Esophagus muscularis mucosa (tissue), 4 donors: ENCODE results near the gene TXNDC5. TPM values are rescaled to one million over a fixed set of nuclear protein-coding genes. Genes with fewer than 3 reads are reported as not detected.
"Not testable (repeated sequence)": the region's sequence is repeated elsewhere in the genome, so short reads cannot be mapped to it uniquely, and the experiment has no call there.

Experiments used
- DNase-seq: peaks from one replicate; pipeline ENCODE4 v3.0.0-alpha.2; 2017; ENCODE audit errors: extremely low spot score
- H3K27ac ChIP-seq, 4 donors: fragments of 200-600 bp; sonication (generic); replicated peaks in 1 of 4; 1 replicate in 3 of 4; 2 replicates in 1 of 4; pipeline ENCODE4 v1.5.1; 2016 to 2019; ENCODE audit warnings: mild to moderate bottlenecking in 1 of 4
- H3K27me3 ChIP-seq, 4 donors: fragments of 200-600 bp; sonication (generic); one replicate each; pipeline versions ENCODE4 v1.5.1 to v1.6.0; 2016 to 2019
- H3K36me3 ChIP-seq, 4 donors: fragments of 200-600 bp; sonication (generic); one replicate each; pipeline ENCODE4 v1.5.1; 2016 to 2019
- H3K4me1 ChIP-seq, 4 donors: fragments of 200-600 bp; sonication (generic); one replicate each; pipeline ENCODE4 v1.5.1; 2016 to 2019
- H3K4me3 ChIP-seq, 4 donors: fragments of 200-600 bp; sonication (generic); 1 replicate in 2 of 4; 2 replicates in 2 of 4; pipeline ENCODE4 v1.5.1; 2016 to 2019; ENCODE audit warnings: mild to moderate bottlenecking in 4 of 4, moderate library complexity in 1 of 4
- H3K9me3 ChIP-seq, 4 donors: fragments of 200-600 bp; sonication (generic); 1 replicate in 3 of 4; 2 replicates in 1 of 4; pipeline ENCODE4 v1.5.1; 2016 to 2019
- EP300 ChIP-seq: sonication (generic); formaldehyde crosslinking; IDR thresholded peaks from one replicate; pipeline ENCODE4 v1.6.1; 2017; ENCODE audit warnings: antibody characterized with exemption
- POLR2A ChIP-seq: fragments of 450-650 bp; IDR thresholded peaks from one replicate; pipeline ENCODE4 v1.6.1; 2017; ENCODE audit warnings: antibody characterized with exemption, moderate library complexity, mild to moderate bottlenecking, low read depth
- POLR2AphosphoS5 ChIP-seq, 2 donors: sonication (generic); formaldehyde crosslinking; IDR thresholded peaks; one replicate each; pipeline ENCODE4 v1.6.1; 2017; ENCODE audit warnings: antibody characterized with exemption in 2 of 2
- WGBS: methylation state at CpG from one replicate; pipeline ENCODE4 v1.1.5; 2018; 5-methylcytosine and 5-hydroxymethylcytosine counted together
- intact Hi-C: fragments of 100-400 bp; cut with DNase I; formaldehyde crosslinking; loops from one replicate; pipeline ENCODE4 v1.15.1; 2023
- total RNA-seq, 4 donors: library from RNA; depleted of rRNA; stranded (reverse); fragments of >200 nt; gene quantifications; one replicate each; pipeline versions ENCODE4 v1.1.0 to v1.2.1, GENCODE V29; 2016
- TF ChIP-seq, protein P1 (sequence below), 3 experiments: fragments of 200-600 bp in 2 of 3; fragments of 450-650 bp in 1 of 3; sonication (generic) in 2 of 3; IDR thresholded peaks; one replicate each; pipeline ENCODE4 v1.5.1; 2017 to 2019; ENCODE audit warnings: antibody characterized with exemption in 3 of 3, mild to moderate bottlenecking in 2 of 3, moderate library complexity in 1 of 3

Gene TXNDC5
- total RNA-seq, 4 donors from 2014 or later = 61.5 to 116 (median 99.0) TPM

DNA sequence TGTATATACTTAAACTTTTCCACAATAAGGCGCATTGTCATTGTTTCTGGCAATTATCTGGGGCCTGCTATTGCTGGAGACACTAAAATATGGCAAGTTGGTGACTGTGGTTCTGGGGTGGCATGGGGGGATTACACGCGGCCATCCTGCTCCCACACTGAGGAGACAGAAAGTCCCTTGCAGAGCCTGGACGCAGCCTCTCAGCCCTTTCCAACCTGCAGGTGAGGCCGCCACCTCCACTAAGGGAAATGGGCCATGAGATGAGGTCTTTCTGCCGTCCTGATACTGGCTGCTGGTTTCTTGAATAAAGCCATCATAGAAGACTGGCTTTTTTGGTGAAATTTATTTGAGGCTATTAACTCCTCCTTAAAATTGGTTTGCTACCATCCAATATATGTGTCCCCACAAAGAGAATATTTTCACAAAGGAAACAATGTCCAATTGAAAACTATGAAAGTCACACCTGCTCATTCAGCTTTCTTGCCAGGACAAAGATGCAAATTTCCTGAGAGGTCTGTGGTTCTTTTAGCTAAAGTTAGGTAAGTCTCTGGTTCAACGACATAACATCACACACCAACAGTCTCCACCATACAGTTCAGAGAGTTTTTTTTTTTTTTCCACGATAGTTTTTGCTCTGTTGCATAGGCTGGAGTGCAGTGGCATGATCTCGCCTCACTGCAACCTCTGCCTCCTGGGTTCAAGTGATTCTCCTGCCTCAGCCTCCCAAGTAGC is 13.0 kb downstream of the TXNDC5 start:
- Histone ChIP-seq H3K36me3 (peaks cover 61 to 99% (median 95%) of the 10 kb centered on the region in 4 donors), H3K4me1 (no peaks in the 10 kb centered on the region), H3K4me3 (no peak overlapping the region), H3K9me3 (no peaks in the 10 kb centered on the region), H3K27ac (no peak overlapping the region), H3K27me3 (no peaks in the 10 kb centered on the region)
- intact Hi-C loops = no loop called here
- WGBS = 93% methylated on average over 9 of the region's 9 CpGs
- TF ChIP-seq POLR2AphosphoS5 (IDR thresholded peaks at IDR 0.05) (no peak), POLR2A (no peak), EP300 (no peak)
- no peak for DNase-seq

DNA sequence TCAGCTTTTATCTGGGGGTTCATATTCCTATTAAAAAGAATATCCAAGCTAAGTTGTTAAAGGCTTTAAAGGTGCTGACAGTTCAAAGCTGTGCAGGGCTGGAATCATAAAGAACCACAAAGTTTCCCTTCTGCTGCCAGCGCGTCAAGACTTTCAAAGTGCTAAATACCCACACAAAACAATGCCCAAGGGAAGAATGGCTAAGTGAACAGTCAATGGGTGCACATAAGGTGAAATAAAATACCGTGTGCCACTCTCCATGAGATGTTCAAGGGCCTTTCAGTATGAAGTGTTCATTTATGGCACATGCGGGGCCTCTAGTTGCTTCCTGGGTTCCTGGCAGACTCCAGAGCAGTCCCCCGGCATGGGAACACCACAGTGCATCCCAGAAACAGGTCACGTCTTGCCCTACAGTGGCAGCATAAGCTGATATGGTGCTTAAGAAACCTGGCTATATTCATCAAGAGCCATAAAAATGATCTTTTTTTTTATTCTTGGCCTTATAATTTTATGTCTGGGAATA is 14.1 kb downstream of the TXNDC5 start:
- intact Hi-C loops = no loop called here
- H3K27me3 ChIP-seq = no peaks in the 10 kb centered on the region
- no peak for TF ChIP-seq EP300
- TF ChIP-seq POLR2AphosphoS5 (IDR thresholded peaks at IDR 0.05) = no peak
- TF ChIP-seq, protein P1, sequence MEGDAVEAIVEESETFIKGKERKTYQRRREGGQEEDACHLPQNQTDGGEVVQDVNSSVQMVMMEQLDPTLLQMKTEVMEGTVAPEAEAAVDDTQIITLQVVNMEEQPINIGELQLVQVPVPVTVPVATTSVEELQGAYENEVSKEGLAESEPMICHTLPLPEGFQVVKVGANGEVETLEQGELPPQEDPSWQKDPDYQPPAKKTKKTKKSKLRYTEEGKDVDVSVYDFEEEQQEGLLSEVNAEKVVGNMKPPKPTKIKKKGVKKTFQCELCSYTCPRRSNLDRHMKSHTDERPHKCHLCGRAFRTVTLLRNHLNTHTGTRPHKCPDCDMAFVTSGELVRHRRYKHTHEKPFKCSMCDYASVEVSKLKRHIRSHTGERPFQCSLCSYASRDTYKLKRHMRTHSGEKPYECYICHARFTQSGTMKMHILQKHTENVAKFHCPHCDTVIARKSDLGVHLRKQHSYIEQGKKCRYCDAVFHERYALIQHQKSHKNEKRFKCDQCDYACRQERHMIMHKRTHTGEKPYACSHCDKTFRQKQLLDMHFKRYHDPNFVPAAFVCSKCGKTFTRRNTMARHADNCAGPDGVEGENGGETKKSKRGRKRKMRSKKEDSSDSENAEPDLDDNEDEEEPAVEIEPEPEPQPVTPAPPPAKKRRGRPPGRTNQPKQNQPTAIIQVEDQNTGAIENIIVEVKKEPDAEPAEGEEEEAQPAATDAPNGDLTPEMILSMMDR (IDR thresholded peaks at IDR 0.05) = no peak
- H3K36me3 ChIP-seq = peaks cover 62 to 99% (median 94%) of the 10 kb centered on the region in 4 donors
- WGBS = 94% methylated on average over 6 of the region's 6 CpGs
- H3K4me1 ChIP-seq = peaks cover 0 to 2% (median 0%) of the 10 kb centered on the region in 4 donors
- no peaks in the 10 kb centered on the region for H3K9me3 ChIP-seq
- H3K4me3 ChIP-seq = no peak overlapping the region
- DNase-seq = no peak
- H3K27ac ChIP-seq = no peak overlapping the region

DNA sequence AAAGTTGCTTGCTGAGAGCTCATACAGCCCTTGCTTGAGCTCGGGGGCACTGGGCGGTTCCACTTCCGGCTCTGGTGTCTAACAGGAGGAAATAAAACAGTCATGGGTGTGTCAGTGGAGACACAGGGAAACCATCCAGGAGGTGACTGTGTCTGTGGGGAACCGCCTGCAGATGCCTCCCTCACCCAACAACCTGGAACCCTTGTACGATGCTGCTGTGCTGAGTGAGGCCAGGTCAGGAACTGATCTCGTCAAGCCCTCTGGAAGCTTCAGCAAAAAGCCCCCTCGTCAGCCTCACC is 15.5 kb downstream of the TXNDC5 start:
- Histone ChIP-seq H3K27me3 (no peaks in the 10 kb centered on the region), H3K36me3 (peaks cover 56 to 99% (median 91%) of the 10 kb centered on the region in 4 donors), H3K4me3 (no peak overlapping the region), H3K27ac (no peak overlapping the region), H3K4me1 (peaks cover 0 to 8% (median 1%) of the 10 kb centered on the region in 4 donors), H3K9me3 (no peaks in the 10 kb centered on the region)
- WGBS = 89% methylated on average over 7 of the region's 7 CpGs
- DNase-seq = no peak
- intact Hi-C loops = no loop called here
- TF ChIP-seq POLR2A (no peak), EP300 (no peak), POLR2AphosphoS5 (IDR thresholded peaks at IDR 0.05) (no peak)
- TF ChIP-seq, protein P1 (IDR thresholded peaks at IDR 0.05) = no peak

DNA sequence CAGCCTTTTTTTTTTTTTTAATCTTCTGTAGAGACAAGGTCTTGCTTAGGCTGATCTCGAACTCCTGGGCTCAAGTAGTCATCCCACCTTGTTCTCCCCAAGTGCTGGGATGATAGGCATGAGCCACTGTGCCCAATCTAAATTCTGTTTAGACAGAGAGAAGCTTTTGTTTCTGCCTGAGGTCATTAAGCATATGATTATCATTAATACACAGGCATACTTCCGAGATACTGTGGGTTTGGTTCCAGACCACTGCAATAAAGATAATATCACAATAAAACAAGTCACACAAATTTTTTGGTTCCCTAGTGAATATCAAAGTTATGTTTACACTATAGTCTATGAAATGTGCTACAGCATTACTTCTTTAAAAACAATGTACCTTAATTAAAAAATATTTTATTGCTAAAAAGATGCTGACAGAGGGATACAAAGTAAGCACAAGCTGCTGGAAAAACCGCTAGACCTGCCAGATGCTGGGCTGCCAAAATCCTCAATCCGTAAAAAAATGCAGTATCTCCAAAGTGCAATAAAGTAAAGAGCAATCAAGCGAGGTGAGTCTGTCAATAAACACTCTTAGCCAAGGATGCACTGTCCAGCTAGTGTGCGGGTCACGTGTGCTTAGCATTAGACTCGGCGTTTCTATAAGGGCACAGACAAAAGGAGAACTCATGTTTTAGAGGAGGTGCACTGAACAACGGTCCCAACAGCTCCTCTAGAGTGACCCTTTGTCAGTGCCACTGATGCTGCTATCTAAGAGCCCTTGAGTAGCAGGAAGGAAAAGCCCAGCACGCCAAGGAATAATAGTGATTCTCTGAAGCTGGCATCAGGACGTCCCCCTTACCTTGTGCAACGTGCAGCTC is 16.1 kb downstream of the TXNDC5 start:
- intact Hi-C loops = no loop called here
- no peak for TF ChIP-seq POLR2AphosphoS5 (IDR thresholded peaks at IDR 0.05)
- TF ChIP-seq POLR2A = no peak
- TF ChIP-seq, protein P1 (IDR thresholded peaks at IDR 0.05) = no peak
- TF ChIP-seq EP300 = no peak
- 87% methylated on average over 12 of the region's 13 CpGs for WGBS
- peaks cover 54 to 97% (median 92%) of the 10 kb centered on the region in 4 donors for H3K36me3 ChIP-seq
- H3K27ac ChIP-seq = no peak overlapping the region
- DNase-seq = no peak
- H3K9me3 ChIP-seq = no peaks in the 10 kb centered on the region
- H3K4me3 ChIP-seq = no peak overlapping the region
- H3K4me1 ChIP-seq = peaks cover 0 to 8% (median 1%) of the 10 kb centered on the region in 4 donors
- H3K27me3 ChIP-seq = no peaks in the 10 kb centered on the region

DNA sequence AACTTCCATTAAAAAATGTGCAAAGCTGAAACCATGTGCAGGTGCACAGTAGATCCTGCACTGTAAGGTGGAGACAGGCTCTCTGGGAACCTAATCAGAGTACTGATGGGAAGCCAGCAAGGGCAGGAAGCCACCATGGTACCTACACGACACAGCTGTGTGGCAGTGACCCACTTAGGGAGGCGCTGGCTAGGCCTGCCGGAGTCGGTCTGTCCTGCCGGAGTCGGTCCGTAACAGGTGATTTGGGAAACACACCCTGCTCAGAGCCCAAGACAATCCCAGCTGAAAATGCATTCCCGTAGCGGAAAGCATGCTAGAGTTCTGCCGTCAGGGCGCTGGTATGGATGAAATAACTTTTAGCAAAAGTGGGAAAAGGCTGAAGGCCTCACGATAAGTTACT is 17.2 kb downstream of the TXNDC5 start:
- H3K27me3 ChIP-seq = no peaks in the 10 kb centered on the region
- no peak overlapping the region for H3K4me3 ChIP-seq
- no peak for TF ChIP-seq EP300
- H3K9me3 ChIP-seq = no peaks in the 10 kb centered on the region
- intact Hi-C loops = no loop called here
- peaks cover 54 to 97% (median 92%) of the 10 kb centered on the region in 4 donors for H3K36me3 ChIP-seq
- no peak overlapping the region for H3K27ac ChIP-seq
- 90% methylated on average over 12 of the region's 12 CpGs for WGBS
- H3K4me1 ChIP-seq = peaks cover 0 to 8% (median 1%) of the 10 kb centered on the region in 4 donors
- DNase-seq = no peak

DNA sequence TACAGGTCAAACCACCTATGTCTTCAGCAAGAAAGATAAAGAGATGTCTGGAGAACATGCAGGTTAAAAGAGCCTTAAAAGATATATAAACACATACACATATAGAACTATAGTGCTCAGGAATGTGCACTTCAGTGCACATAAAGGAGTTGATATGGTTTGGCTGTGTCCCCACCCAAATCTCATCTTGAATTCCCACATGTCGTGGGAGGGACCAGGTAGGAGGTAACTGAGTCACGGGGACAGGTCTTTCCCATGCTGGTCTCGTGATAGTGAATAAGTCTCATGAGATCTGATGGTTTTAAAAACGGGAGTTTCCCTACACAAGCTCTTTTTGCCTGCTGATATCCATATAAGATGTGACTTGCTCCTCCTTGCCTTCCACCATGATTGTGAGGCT is 18.2 kb downstream of the TXNDC5 start:
- peaks cover 60 to 97% (median 92%) of the 10 kb centered on the region in 4 donors for H3K36me3 ChIP-seq
- H3K27me3 ChIP-seq, DNase-seq, intact Hi-C loops, H3K9me3 ChIP-seq, H3K4me3 ChIP-seq, H3K4me1 ChIP-seq, H3K27ac ChIP-seq: not testable (repeated sequence)
- 94% methylated on average over 4 of the region's 4 CpGs for WGBS
